HCT116 (cell line): ENCODE results near the gene C11orf42. TPM values are rescaled to one million over a fixed set of nuclear protein-coding genes. Genes with fewer than 3 reads are reported as not detected.

Source experiments
- ATAC-seq: fragments of 200-7000 bp; cut with Tn5 transposase; 2 replicates; pipeline ENCODE4 v1.9.1; 2020; ENCODE audit warnings: mild to moderate bottlenecking, moderate library complexity
- BruUV-seq: library from RNA; stranded (reverse); fragments of 400-500 nt; replicated peaks from 2 replicates; lab custom pipeline; 2021; lab: Mats Ljungman, UMichigan
- CTCF ChIA-PET: fragments of 300-600 bp; sonication (Branson Sonifier 250); formaldehyde crosslinking; loops from one replicate; lab custom pipeline; 2021; ENCODE audit warnings: antibody characterized with exemption; lab: Charles Lee
- POLR2A ChIA-PET: fragments of 300-600, 350-600 bp; sonication (Branson Sonifier 250); formaldehyde crosslinking; loops from one replicate; lab custom pipeline; 2021; ENCODE audit warnings: antibody characterized with exemption; lab: Charles Lee
- RAD21 ChIA-PET, 2 experiments: fragments of 300-600 bp; sonication (Branson Sonifier 250); formaldehyde crosslinking; loops; one replicate each; lab custom pipeline; 2023; ENCODE audit warnings: low total read pairs in 2 of 2; ENCODE audit not compliant: uncharacterized antibody in 2 of 2, unreplicated experiment in 2 of 2, low non-redundant PET in 1 of 2; lab: Charles Lee
- DNase-seq: peaks from one replicate; pipeline ENCODE4 v3.0.0-alpha.2; 2010; ENCODE audit warnings: low read depth, low spot score
- H2AFZ ChIP-seq: fragments of 200-600 bp; shearing (Covaris generic), sonication (generic); 2 replicates; pipeline ENCODE4 v1.6.1; 2017; ENCODE audit warnings: low read depth, mixed run types, mixed read lengths, antibody characterized with exemption, low read length; ENCODE audit not compliant: poor library complexity, severe bottlenecking
- H3K27ac ChIP-seq: 2 replicates; pipeline ENCODE4 v1.5.1; 2012; ENCODE audit warnings: low read depth, low read length
- H3K27me3 ChIP-seq: fragments of 200-600 bp; sonication (generic); 2 replicates; pipeline ENCODE4 v1.6.1; 2016; ENCODE audit warnings: mixed run types, low read length, mixed read lengths; ENCODE audit not compliant: insufficient read depth
- H3K36me3 ChIP-seq, 2 experiments: fragments of 200-500 bp in 1 of 2; fragments of 200-600 bp in 1 of 2; sonication (Bioruptor generic) in 1 of 2; sonication (generic) in 1 of 2; 2 replicates each; pipeline versions ENCODE4 v1.5.1 to v1.6.1; 2014 to 2016; ENCODE audit warnings: low read length in 2 of 2, inconsistent platforms in 1 of 2, mixed read lengths in 1 of 2, mixed run types in 1 of 2; ENCODE audit not compliant: insufficient read depth in 2 of 2, control insufficient read depth in 1 of 2
- H3K4me1 ChIP-seq, 2 experiments: fragments of 200-600 bp in 1 of 2; sonication (generic) in 1 of 2; 2 replicates each; pipeline versions ENCODE4 v1.5.1 to v1.6.1; 2012 to 2017; ENCODE audit warnings: low read length in 2 of 2, inconsistent platforms in 1 of 2, mild to moderate bottlenecking in 1 of 2, mixed read lengths in 1 of 2, mixed run types in 1 of 2, moderate library complexity in 1 of 2; ENCODE audit not compliant: insufficient read depth in 2 of 2, control insufficient read depth in 1 of 2
- H3K4me2 ChIP-seq: fragments of 200-600 bp; sonication (generic); 2 replicates; pipeline ENCODE4 v1.6.1; 2017; ENCODE audit warnings: mixed run types, low read length, mixed read lengths
- H3K4me3 ChIP-seq, 2 experiments: fragments of 200-600 bp in 1 of 2; sonication (generic) in 1 of 2; replicated peaks in 1 of 2; 2 replicates each; pipeline ENCODE4 v1.5.1; 2011 to 2016; ENCODE audit warnings: low read length in 2 of 2, control low read depth in 1 of 2, low read depth in 1 of 2, mild to moderate bottlenecking in 1 of 2, mixed read lengths in 1 of 2, mixed run types in 1 of 2
- H3K79me2 ChIP-seq: fragments of 200-600 bp; sonication (generic); 2 replicates; pipeline ENCODE4 v1.6.1; 2017; ENCODE audit warnings: mild to moderate bottlenecking, mixed run types, low read length, moderate library complexity, mixed read lengths; ENCODE audit not compliant: insufficient read depth
- H3K9ac ChIP-seq: fragments of 200-600 bp; sonication (generic); 2 replicates; pipeline ENCODE4 v1.6.1; 2016; ENCODE audit warnings: low read length, mixed read lengths
- H3K9me2 ChIP-seq: fragments of 200-600 bp; sonication (generic), shearing (Covaris generic); 2 replicates; pipeline ENCODE4 v1.6.1; 2017; ENCODE audit warnings: mixed run types, mild to moderate bottlenecking, moderate library complexity; ENCODE audit not compliant: insufficient read depth
- H3K9me3 ChIP-seq, 2 experiments: fragments of 200-500 bp in 1 of 2; fragments of 200-600 bp in 1 of 2; sonication (Bioruptor generic) in 1 of 2; sonication (generic) in 1 of 2; 2 replicates each; pipeline ENCODE4 v1.6.1; 2014 to 2017; ENCODE audit warnings: low read length in 2 of 2, mixed read lengths in 2 of 2, inconsistent platforms in 1 of 2, low read depth in 1 of 2, mild to moderate bottlenecking in 1 of 2, mixed run types in 1 of 2, moderate library complexity in 1 of 2; ENCODE audit not compliant: control insufficient read depth in 1 of 2, insufficient read depth in 1 of 2
- H4K20me1 ChIP-seq: fragments of 200-600 bp; sonication (generic), shearing (Covaris generic); 2 replicates; pipeline ENCODE4 v1.6.1; 2017; ENCODE audit warnings: mixed run types, mild to moderate bottlenecking, moderate library complexity; ENCODE audit not compliant: insufficient read depth
- CBX3 ChIP-seq: IDR thresholded peaks from 2 replicates; pipeline ENCODE4 v1.6.1; 2012; ENCODE audit warnings: low read depth
- CEBPB ChIP-seq: IDR thresholded peaks from 2 replicates; pipeline ENCODE4 v1.6.1; 2012; ENCODE audit warnings: low read depth
- CTCF ChIP-seq, 3 experiments: fragments of 200-600 bp in 1 of 3; sonication (generic) in 1 of 3; IDR thresholded peaks in 2 of 3; conservative IDR thresholded peaks in 1 of 3; 2 replicates each; pipeline ENCODE4 v1.5.1; 2012 to 2017; ENCODE audit warnings: low read depth in 2 of 3, low read length in 2 of 3, antibody characterized with exemption in 1 of 3, borderline replicate concordance in 1 of 3, control low read depth in 1 of 3, mild to moderate bottlenecking in 1 of 3, mixed read lengths in 1 of 3, mixed run types in 1 of 3, moderate library complexity in 1 of 3; ENCODE audit not compliant: insufficient read depth in 1 of 3
- FOSL1 ChIP-seq: IDR thresholded peaks from 2 replicates; pipeline ENCODE4 v1.6.1; 2012; ENCODE audit warnings: low read depth
- JUND ChIP-seq: IDR thresholded peaks from 2 replicates; pipeline ENCODE4 v1.6.1; 2012
- POLR2A ChIP-seq: IDR thresholded peaks from 2 replicates; pipeline ENCODE4 v1.7.0; 2011; ENCODE audit warnings: borderline replicate concordance; ENCODE audit not compliant: insufficient read depth, insufficient read length; ENCODE audit errors: extremely low read depth
- intact Hi-C: fragments of 100-400 bp; cut with micrococcal nuclease; formaldehyde crosslinking; loops from 2 replicates; pipeline ENCODE4 v1.10.0; 2022
- total RNA-seq: library from RNA; stranded (reverse); gene quantifications from one replicate; pipeline ENCODE4 v1.2.1, GENCODE V29; 2021; ENCODE audit not compliant: unreplicated experiment
- TF ChIP-seq, protein P1 (sequence below): IDR thresholded peaks from 2 replicates; pipeline ENCODE4 v1.6.1; 2012
- TF ChIP-seq, protein P2 (sequence below): IDR thresholded peaks from 2 replicates; pipeline ENCODE4 v1.6.1; 2011; ENCODE audit warnings: mild to moderate bottlenecking, low read length, moderate library complexity; ENCODE audit not compliant: insufficient replicate concordance; ENCODE audit errors: extremely low read depth

Gene C11orf42
- total RNA-seq, 1 experiment from 2014 or later, result not detected

DNA sequence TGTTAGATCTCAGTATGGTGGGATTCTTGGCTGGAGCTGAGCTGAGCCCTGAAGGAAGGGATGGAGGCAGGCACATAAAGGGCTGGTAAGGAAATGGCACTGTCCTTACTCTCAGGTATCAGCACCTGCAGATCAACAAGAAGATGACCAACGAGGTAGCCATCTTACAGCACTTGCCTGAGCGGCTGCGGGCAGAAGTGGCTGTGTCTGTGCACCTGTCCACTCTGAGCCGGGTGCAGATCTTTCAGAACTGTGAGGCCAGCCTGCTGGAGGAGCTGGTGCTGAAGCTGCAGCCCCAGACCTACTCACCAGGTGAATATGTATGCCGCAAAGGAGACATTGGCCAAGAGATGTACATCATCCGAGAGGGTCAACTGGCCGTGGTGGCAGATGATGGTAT is 36.0 kb downstream of the C11orf42 start:
- no peak for DNase-seq
- no peak overlapping the region for H3K9ac ChIP-seq
- H3K27me3 ChIP-seq, result no peaks in the 10 kb centered on the region
- ChIA-PET RAD21 (no interaction called here), POLR2A (no interaction called here), CTCF (interaction anchor here (2.0 kb wide), 1 partner anchor 10 kb away, joined by 6 read pairs; no protein-coding TSS in a partner anchor)
- H3K79me2 ChIP-seq, result no peaks in the 10 kb centered on the region
- H3K9me3 ChIP-seq, result no peaks in the 10 kb centered on the region
- intact Hi-C loops, result no loop called here
- H4K20me1 ChIP-seq, result no peaks in the 10 kb centered on the region
- no peak for ATAC-seq
- H3K4me3 ChIP-seq, result no peak overlapping the region
- H3K4me1 ChIP-seq, result no peaks in the 10 kb centered on the region
- no peak overlapping the region for H2AFZ ChIP-seq
- H3K27ac ChIP-seq, result no peak overlapping the region
- no peaks in the 10 kb centered on the region for H3K36me3 ChIP-seq
- H3K4me2 ChIP-seq, result no peak overlapping the region
- BruUV-seq, result no TSS peak
- TF ChIP-seq, protein P1, sequence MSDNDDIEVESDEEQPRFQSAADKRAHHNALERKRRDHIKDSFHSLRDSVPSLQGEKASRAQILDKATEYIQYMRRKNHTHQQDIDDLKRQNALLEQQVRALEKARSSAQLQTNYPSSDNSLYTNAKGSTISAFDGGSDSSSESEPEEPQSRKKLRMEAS, result no peak
- TF ChIP-seq CBX3 (no peak), JUND (no peak), FOSL1 (no peak), CEBPB (no peak), CTCF (IDR thresholded peaks at IDR 0.05 in 2 of 3, conservative IDR thresholded peaks at IDR 0.05 in 1 of 3; ENCODE audit: borderline replicate concordance in 1 of 3, insufficient read depth in 1 of 3, low read depth in 2 of 3, low read length in 2 of 3) (no peak), POLR2A (no peak)
- TF ChIP-seq, protein P2, sequence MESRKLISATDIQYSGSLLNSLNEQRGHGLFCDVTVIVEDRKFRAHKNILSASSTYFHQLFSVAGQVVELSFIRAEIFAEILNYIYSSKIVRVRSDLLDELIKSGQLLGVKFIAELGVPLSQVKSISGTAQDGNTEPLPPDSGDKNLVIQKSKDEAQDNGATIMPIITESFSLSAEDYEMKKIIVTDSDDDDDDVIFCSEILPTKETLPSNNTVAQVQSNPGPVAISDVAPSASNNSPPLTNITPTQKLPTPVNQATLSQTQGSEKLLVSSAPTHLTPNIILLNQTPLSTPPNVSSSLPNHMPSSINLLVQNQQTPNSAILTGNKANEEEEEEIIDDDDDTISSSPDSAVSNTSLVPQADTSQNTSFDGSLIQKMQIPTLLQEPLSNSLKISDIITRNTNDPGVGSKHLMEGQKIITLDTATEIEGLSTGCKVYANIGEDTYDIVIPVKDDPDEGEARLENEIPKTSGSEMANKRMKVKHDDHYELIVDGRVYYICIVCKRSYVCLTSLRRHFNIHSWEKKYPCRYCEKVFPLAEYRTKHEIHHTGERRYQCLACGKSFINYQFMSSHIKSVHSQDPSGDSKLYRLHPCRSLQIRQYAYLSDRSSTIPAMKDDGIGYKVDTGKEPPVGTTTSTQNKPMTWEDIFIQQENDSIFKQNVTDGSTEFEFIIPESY, result no peak
- H3K9me2 ChIP-seq, result no peaks in the 10 kb centered on the region
